A549 (cell line): ENCODE results near the gene HSPA4. TPM values are rescaled to one million over a fixed set of nuclear protein-coding genes. Genes with fewer than 3 reads are reported as not detected.

Source experiments
- ATAC-seq, 2 experiments: fragments of 200-7000 bp in 1 of 2; fragments of >200 bp in 1 of 2; cut with Nextera tagmentation in 1 of 2; cut with Tn5 transposase in 1 of 2; 3 replicates each; pipeline versions ENCODE4 v1.8.0 to v1.9.1; 2018 to 2020; ENCODE audit warnings: mild to moderate bottlenecking in 1 of 2, moderate library complexity in 1 of 2
- CTCF ChIA-PET: fragments of 300-600 bp; sonication (Branson Sonifier 250); formaldehyde crosslinking; extraction: SDS; loops from one replicate; lab custom pipeline; 2021; ENCODE audit warnings: antibody characterized with exemption, inconsistent platforms; lab: Yijun Ruan, JAX
- POLR2A ChIA-PET: fragments of 350-600 bp; formaldehyde crosslinking; extraction: SDS; loops from one replicate; lab custom pipeline; 2021; ENCODE audit warnings: antibody characterized with exemption, inconsistent platforms; lab: Yijun Ruan, JAX
- DNase-seq, 2 experiments: peaks; one replicate each; pipeline versions ENCODE4 v3.0.0 to v3.0.0-alpha.2; 2011 to 2016; ENCODE audit warnings: low read depth in 1 of 2, low spot score in 1 of 2
- FAIRE-seq: peaks from 2 replicates; lab custom pipeline; 2011; peaks lifted over from hg19 to GRCh38; lab: Jason Lieb, UNC
- H3K27ac ChIP-seq, 2 experiments: fragments of >200 bp; sonication (Bioruptor Twin); formaldehyde crosslinking; 3 replicates each; pipeline ENCODE4 v1.5.1; 2016 to 2017
- H3K4me1 ChIP-seq: fragments of >200 bp; sonication (Bioruptor Twin); formaldehyde crosslinking; 3 replicates; pipeline ENCODE4 v1.6.1; 2016
- H3K4me2 ChIP-seq: fragments of >200 bp; sonication (Bioruptor Twin); formaldehyde crosslinking; 3 replicates; pipeline ENCODE4 v1.6.1; 2016
- H3K4me3 ChIP-seq: fragments of >200 bp; sonication (Bioruptor Twin); formaldehyde crosslinking; 3 replicates; pipeline ENCODE4 v1.5.1; 2016
- H3K9me3 ChIP-seq: fragments of >200 bp; sonication (Bioruptor Twin); formaldehyde crosslinking; 3 replicates; pipeline ENCODE4 v1.6.1; 2016
- CEBPB ChIP-seq, 2 experiments: fragments of >200 bp in 1 of 2; sonication (Bioruptor Twin) in 1 of 2; formaldehyde crosslinking in 1 of 2; IDR thresholded peaks; 2 replicates each; pipeline ENCODE4 v1.6.1; 2012 to 2016
- CHD4 ChIP-seq: fragments of 200-600 bp; sonication (generic); IDR thresholded peaks from 2 replicates; pipeline ENCODE4 v1.6.1; 2016; ENCODE audit warnings: antibody characterized with exemption, mild to moderate bottlenecking, borderline replicate concordance
- ELK1 ChIP-seq: fragments of 150-350 bp; IDR thresholded peaks from 2 replicates; pipeline ENCODE4 v1.6.1; 2014; ENCODE audit warnings: low read depth, mild to moderate bottlenecking, low read length
- EP300 ChIP-seq, 2 experiments: fragments of >200 bp; sonication (Bioruptor Twin); formaldehyde crosslinking; IDR thresholded peaks; 2 replicates in 1 of 2; 3 replicates in 1 of 2; pipeline ENCODE4 v1.6.1; 2016 to 2017
- ESRRA ChIP-seq: fragments of 150-350 bp; IDR thresholded peaks from 2 replicates; pipeline ENCODE4 v1.6.1; 2014; ENCODE audit warnings: mild to moderate bottlenecking, low read length, borderline replicate concordance
- FOSB ChIP-seq: fragments of 250-450 bp; sonication (Bioruptor Pico); IDR thresholded peaks from 2 replicates; pipeline ENCODE4 v1.5.0; 2020; ENCODE audit warnings: mild to moderate bottlenecking, moderate library complexity
- HEYL ChIP-seq: fragments of 250-450 bp; sonication (Bioruptor Pico); IDR thresholded peaks from 2 replicates; pipeline ENCODE4 v1.8.0; 2021; ENCODE audit warnings: mild to moderate bottlenecking, moderate library complexity
- HMGXB4 ChIP-seq: fragments of 250-450 bp; sonication (Bioruptor Pico); IDR thresholded peaks from 2 replicates; pipeline ENCODE4 v1.5.0; 2021; ENCODE audit warnings: mild to moderate bottlenecking, moderate library complexity, borderline replicate concordance
- HOXB13 ChIP-seq: fragments of 250-450 bp; sonication (Bioruptor Pico); IDR thresholded peaks from 2 replicates; pipeline ENCODE4 v1.5.0; 2020; ENCODE audit warnings: low read depth, mild to moderate bottlenecking, moderate library complexity
- HOXB5 ChIP-seq: fragments of 250-450 bp; sonication (Bioruptor Pico); IDR thresholded peaks from 2 replicates; pipeline ENCODE4 v1.5.0; 2020; ENCODE audit warnings: mild to moderate bottlenecking, moderate library complexity
- MAZ ChIP-seq: fragments of 150-350 bp; IDR thresholded peaks from 2 replicates; pipeline ENCODE4 v1.6.1; 2014; ENCODE audit warnings: antibody characterized with exemption, low read depth, low read length, borderline replicate concordance
- MYC ChIP-seq: IDR thresholded peaks from 2 replicates; pipeline ENCODE4 v1.6.1; 2012; ENCODE audit warnings: mild to moderate bottlenecking, inconsistent platforms, low read length, improper control_type of control experiment, borderline replicate concordance
- NPAS2 ChIP-seq: fragments of 250-450 bp; sonication (Bioruptor Pico); IDR thresholded peaks from 2 replicates; pipeline ENCODE4 v1.8.0; 2022; ENCODE audit warnings: mild to moderate bottlenecking, moderate library complexity, borderline replicate concordance
- PHF8 ChIP-seq: fragments of 200-600 bp; sonication (generic); IDR thresholded peaks from 2 replicates; pipeline ENCODE4 v1.6.1; 2016; ENCODE audit warnings: low read depth, mild to moderate bottlenecking, antibody characterized with exemption, moderate library complexity, borderline replicate concordance
- RNF2 ChIP-seq: fragments of 200-600 bp; sonication (generic); IDR thresholded peaks from 2 replicates; pipeline ENCODE4 v1.6.1; 2016; ENCODE audit warnings: low read depth, mild to moderate bottlenecking, antibody characterized with exemption, moderate library complexity, borderline replicate concordance
- SREBF2 ChIP-seq: fragments of 450-650 bp; IDR thresholded peaks from 2 replicates; pipeline ENCODE4 v1.6.1; 2014; ENCODE audit warnings: mild to moderate bottlenecking, moderate library complexity
- TFCP2L1 ChIP-seq: fragments of 250-450 bp; sonication (Bioruptor Pico); IDR thresholded peaks from 2 replicates; pipeline ENCODE4 v1.5.0; 2021; ENCODE audit warnings: mild to moderate bottlenecking
- WGBS: methylation state at CpG from one replicate; pipeline ENCODE4 v1.1.6; 2017; ENCODE audit errors: missing lambda C conversion rate; 5-methylcytosine and 5-hydroxymethylcytosine counted together
- polyA plus RNA-seq, 4 experiments: library from polyadenylated mRNA; depleted of rRNA in 3 of 4; stranded (reverse); fragments of >200 nt; fragmentation: RNase III in 1 of 4; extraction: RNeasy Plus Mini Kit Qiagen cat#74134 plus additional on column Dnase treatment in 1 of 4; gene quantifications; 2 replicates in 3 of 4; 3 replicates in 1 of 4; pipeline ENCODE4 v1.2.3, GENCODE V29; 2011 to 2017
- TF ChIP-seq, protein P1 (sequence below): fragments of >200 bp; sonication (Bioruptor Twin); formaldehyde crosslinking; IDR thresholded peaks from 2 replicates; pipeline ENCODE4 v1.6.1; 2016
- TF ChIP-seq, protein P2 (sequence below): IDR thresholded peaks from 2 replicates; pipeline ENCODE4 v1.6.1; 2012

The HSPA4 gene
- polyA plus RNA-seq, 2 of the 4 experiments (the other 2 are of a cell fraction): 160 to 166 TPM

DNA sequence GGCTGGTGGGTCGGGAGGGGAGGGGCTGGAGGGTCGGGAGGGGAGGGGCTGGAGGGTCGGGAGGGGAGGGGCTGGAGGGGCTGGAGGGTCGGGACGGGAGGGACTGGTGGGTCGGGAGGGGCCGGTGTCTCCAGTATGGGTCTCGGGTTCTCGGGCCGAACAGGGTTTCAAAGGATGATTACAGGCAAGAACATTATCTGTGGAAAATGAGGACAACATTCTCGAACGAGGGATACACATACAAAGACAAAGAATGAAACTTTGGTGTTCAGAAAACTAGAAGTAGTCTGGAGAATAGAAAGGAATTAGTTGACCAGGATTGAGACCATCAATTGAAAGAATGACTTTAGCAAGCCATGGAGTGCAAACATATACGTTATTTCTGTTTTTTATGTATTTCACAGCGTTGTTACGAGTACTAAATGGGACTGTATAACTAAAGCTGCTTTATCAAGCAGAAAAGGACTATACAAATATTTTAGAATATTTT, 25.1 kb upstream of the HSPA4 start:
- ATAC-seq: peak; percentile 5 to 6; a peak in 4 of 6 replicates
- POLR2A ChIA-PET: interaction anchor here (0.6 to 1.2 kb wide), 2 partner anchors 17 to 25 kb away, joined by 3 to 6 read pairs; partner anchors contain the start of gene HSPA4
- peak overlapping the region; percentile 90 to 95 for H3K27ac ChIP-seq

GRCh38 chr5:133029416-133029815, 22.4 kb upstream of the HSPA4 start:
- Histone ChIP-seq H3K4me2 (no peak overlapping the region), H3K9me3 (no peaks in the 10 kb centered on the region), H3K4me3 (no peak overlapping the region), H3K4me1 (peaks cover 21% of the 10 kb centered on the region), H3K27ac (no peak overlapping the region)
- ChIA-PET CTCF (interaction anchor here (1.7 kb wide), 1 partner anchor 9 kb away, joined by 3 read pairs; no protein-coding TSS in a partner anchor), POLR2A (interaction anchor here (1.6 kb wide), 1 partner anchor 22 kb away, joined by 6 read pairs; the partner anchor contains the start of gene HSPA4)
- WGBS: 88% methylated on average over 1 of the region's 1 CpG
- DNase-seq: no peak
- TF ChIP-seq RNF2 (no peak), CHD4 (no peak), MYC (no peak)
- no peak for FAIRE-seq
- no peak for ATAC-seq

More for the DNA sequence above, 25.1 kb upstream of the HSPA4 start:
- Histone ChIP-seq H3K4me2 (peak overlapping the region; percentile 82), H3K9me3 (no peaks in the 10 kb centered on the region), H3K4me3 (peak overlapping the region; percentile 63), H3K4me1 (peaks cover 17% of the 10 kb centered on the region)
- no peak for TF ChIP-seq ELK1
- TF ChIP-seq HMGXB4 (CRISPR knock-in tag): no peak
- TF ChIP-seq HOXB5 (CRISPR knock-in tag): no peak
- no peak for TF ChIP-seq NPAS2 (CRISPR knock-in tag)
- TF ChIP-seq HOXB13 (CRISPR knock-in tag): no peak
- no peak for TF ChIP-seq MAZ
- TF ChIP-seq, protein P1, sequence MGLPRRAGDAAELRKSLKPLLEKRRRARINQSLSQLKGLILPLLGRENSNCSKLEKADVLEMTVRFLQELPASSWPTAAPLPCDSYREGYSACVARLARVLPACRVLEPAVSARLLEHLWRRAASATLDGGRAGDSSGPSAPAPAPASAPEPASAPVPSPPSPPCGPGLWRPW: no peak
- TF ChIP-seq ESRRA: no peak
- TF ChIP-seq, protein P2, sequence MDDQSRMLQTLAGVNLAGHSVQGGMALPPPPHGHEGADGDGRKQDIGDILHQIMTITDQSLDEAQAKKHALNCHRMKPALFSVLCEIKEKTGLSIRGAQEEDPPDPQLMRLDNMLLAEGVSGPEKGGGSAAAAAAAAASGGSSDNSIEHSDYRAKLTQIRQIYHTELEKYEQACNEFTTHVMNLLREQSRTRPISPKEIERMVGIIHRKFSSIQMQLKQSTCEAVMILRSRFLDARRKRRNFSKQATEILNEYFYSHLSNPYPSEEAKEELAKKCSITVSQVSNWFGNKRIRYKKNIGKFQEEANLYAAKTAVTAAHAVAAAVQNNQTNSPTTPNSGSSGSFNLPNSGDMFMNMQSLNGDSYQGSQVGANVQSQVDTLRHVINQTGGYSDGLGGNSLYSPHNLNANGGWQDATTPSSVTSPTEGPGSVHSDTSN: no peak
- no peak for TF ChIP-seq PHF8
- TF ChIP-seq HEYL (CRISPR knock-in tag): no peak
- TF ChIP-seq SREBF2: no peak
- TF ChIP-seq EP300 (IDR thresholded peaks at IDR 0.05): no peak
- TF ChIP-seq TFCP2L1: no peak
- TF ChIP-seq FOSB: no peak
- TF ChIP-seq CEBPB (IDR thresholded peaks at IDR 0.05): no peak
- DNase-seq: peak in 1 of 2 experiments; percentile 48
- CTCF ChIA-PET: no interaction called here
- 4% methylated on average over 10 of the region's 15 CpGs for WGBS
- no peak for FAIRE-seq
